GM19452 (cell line): ENCODE data around the gene UBL4B.

ENCODE experiments used
- ATAC-seq: cut with Tn5 transposase; IDR thresholded peaks from one replicate; pipeline ENCODE4 v1.9.1; 2021; ENCODE audit not compliant: unreplicated experiment

UBL4B gene

DNA sequence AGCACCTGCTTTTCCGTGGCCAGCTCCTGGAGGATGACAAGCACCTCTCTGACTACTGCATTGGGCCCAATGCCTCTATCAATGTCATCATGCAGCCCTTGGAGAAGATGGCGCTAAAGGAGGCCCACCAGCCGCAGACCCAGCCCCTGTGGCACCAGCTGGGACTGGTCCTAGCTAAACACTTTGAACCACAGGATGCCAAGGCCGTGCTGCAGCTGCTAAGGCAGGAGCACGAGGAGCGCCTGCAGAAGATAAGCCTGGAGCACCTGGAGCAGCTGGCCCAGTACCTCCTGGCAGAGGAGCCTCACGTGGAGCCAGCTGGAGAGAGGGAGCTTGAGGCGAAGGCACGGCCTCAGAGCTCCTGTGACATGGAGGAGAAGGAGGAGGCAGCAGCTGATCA, 413 bp downstream of the UBL4B start:
- no peak for ATAC-seq

DNA sequence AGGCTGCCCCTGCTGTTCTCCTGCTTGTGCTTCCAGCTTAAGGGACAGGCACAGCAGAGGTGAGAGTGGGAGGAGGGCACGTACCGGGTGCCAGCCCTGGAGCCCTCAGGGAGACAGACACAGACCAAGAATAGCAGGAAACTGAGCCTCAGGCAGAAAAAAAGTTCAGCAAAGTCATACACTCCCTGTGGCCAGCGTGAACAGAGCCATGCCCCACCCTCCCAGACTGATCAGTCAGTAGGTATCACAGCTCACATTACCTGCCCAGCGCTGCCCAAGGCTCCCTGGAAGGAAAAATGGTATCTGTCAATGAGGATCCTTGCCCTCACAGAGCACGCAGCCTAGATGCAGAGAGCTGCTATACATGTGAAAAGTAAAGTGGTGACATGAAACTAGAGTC, 1.3 kb downstream of the UBL4B start:
- no peak for ATAC-seq

- ATAC-seq = no peak
These were observed 1.9 kb downstream of the UBL4B start for GRCh38 chr1:110114173-110114572.

DNA sequence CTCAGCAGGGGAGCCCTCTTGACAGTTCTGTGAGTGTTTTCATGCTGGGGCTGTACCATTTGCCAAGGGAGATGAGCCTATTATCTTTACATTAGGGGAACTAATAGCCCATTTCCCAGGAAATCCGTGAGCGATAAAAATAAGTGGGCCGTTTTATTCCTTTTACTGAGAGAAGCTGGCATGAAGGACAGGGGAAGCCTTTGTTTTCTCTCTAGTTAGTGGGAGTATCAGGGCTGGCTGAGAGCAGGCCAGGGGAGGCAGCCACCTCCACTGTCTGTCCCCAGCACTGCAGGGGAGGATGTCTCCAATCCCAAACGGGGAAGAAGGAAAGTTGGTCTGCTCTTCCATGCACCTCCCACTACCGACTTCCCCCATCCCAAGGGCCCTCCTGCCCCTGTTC, 2.5 kb downstream of the UBL4B start:
- ATAC-seq = no peak

DNA sequence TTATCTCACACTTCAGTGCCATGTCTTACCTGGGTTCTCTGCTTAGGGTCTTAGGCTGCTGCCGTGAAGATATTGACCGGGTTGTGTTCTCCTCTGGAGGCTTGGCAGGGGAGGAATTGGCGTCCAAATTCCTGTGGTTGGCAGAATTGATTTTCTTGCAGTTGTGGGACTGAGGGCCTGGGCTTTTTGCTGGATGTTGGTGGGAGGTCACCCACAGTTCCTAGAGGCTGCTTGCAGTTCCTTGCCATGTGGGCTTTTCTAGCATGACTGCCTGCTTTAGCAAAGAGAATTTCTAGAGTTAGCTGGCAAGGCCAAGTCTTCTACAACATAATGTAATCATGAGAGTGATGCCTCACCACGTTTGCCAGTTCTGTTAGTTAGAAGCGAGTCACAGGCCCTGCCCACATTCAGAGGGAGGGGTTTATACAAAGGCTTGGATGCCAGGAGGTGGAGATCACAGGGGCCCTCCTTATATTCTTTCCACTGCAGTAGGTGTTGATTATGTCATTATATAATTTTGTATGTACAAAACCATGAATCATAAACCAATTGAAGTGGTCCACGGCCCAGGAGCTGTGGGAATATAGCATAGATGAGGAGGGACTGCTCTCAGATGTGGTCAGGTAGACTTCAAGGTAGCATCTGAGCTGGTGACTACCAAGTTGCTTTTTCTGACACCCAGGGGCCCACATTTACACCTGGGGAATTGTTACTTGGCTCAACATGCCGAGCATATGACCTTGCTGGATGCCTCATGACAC, 6.6 kb downstream of the UBL4B start:
- ATAC-seq = no peak

GRCh38 chr1:110119843-110120242, 7.6 kb downstream of the UBL4B start:
- ATAC-seq = no peak

DNA sequence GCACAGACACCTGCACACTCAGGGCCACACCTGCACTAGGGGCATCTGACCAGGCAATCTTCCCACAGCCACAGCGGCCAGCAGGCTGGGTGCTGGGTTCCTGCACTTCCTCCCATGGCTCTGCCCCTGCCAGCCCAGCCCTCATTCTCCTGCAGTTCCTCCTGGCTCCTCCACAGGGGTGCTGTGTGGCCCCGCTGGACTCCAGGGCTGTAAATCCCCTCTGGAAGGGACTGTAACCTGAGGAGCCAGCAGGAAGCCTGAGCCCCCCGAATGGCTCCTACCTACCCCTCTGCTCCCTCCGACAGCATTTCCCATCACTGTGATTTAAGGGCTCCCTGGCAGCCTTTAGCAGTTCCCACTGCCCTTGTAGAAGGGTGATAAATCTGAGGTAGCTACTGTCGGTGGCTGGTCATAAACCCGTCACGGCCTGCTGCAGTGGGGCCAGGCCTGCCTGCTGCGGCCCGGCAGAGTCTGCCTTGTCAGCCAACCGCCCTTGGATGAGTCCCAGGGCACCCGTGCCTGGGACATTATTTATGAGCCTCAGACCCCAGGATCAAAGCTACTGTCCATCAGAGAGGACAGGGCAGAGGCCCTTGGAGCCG, 8.8 kb downstream of the UBL4B start:
- ATAC-seq = no peak

GRCh38 chr1:110123224-110123623, 11.0 kb downstream of the UBL4B start:
- ATAC-seq = no peak

- ATAC-seq = no peak
These were observed 13.6 kb downstream of the UBL4B start for GRCh38 chr1:110125810-110126209.

- no peak for ATAC-seq
These were observed 17.9 kb downstream of the UBL4B start for GRCh38 chr1:110130113-110130591.

DNA sequence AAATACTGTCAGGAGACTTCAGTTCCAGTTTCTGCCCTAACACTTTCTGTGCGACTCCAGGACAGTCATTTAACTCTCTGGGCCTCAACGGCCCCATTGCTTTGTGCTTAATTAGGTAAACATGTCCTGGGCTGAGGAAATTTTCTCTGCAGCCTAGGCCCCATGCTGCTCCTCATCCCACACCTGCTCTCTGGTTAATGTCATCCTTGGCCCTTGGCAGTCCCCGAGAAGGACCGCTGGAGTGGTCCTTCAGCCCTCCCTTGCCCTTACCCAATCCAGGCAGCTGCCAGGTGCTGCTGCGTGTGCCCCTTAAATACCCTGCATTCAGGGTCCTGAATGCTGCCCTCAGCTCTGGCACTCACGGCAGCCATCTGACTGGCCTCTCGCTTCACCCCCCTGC, 18.7 kb downstream of the UBL4B start:
- ATAC-seq = no peak

GRCh38 chr1:110132682-110133081, 20.4 kb downstream of the UBL4B start:
- ATAC-seq = no peak

- ATAC-seq = no peak
These were observed 21.2 kb downstream of the UBL4B start for GRCh38 chr1:110133436-110133835.

GRCh38 chr1:110134050-110134595, 21.9 kb downstream of the UBL4B start:
- ATAC-seq = no peak

DNA sequence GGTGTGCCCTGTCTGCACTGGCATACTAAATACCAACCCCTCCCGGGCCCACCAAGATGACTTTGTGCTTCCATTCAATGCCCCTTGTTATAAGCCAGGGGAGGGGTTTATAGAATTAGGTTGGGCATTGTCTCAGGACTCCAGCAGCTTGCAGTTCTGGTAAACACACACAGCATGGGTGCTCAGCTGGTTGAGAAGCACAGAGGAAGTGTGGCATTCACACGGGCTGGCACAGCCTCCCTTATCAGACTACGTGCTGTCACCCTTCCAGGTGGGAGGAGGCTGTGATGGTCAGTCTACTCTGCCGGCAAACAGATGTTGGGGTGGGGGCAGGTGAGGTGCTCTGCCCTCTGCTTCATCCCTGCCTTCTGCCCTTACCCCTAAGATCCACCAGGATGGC, 23.0 kb downstream of the UBL4B start:
- ATAC-seq = no peak

DNA sequence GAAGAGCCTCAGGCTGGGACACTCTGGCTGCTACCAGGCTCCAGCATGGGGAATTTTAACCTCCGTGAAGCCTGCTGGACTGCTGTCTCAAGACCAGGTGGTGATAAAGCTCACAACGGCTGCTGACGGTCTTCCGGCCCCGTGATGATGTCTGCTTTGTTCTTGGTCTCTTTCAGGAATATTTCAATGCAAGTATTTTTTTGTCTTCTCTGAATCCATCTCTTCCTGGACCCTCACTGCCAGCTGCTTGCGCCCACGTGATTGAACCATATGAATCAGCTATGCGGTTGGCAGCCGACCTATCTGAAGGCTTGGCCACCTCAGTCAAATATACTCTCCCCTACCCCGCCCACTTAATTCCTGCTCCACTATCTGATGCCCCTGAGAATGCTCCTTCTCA, 23.4 kb downstream of the UBL4B start:
- ATAC-seq = no peak

GRCh38 chr1:110136911-110137310, 24.7 kb downstream of the UBL4B start:
- ATAC-seq = no peak

GRCh38 chr1:110138956-110139355, 26.7 kb downstream of the UBL4B start:
- ATAC-seq = no peak

DNA sequence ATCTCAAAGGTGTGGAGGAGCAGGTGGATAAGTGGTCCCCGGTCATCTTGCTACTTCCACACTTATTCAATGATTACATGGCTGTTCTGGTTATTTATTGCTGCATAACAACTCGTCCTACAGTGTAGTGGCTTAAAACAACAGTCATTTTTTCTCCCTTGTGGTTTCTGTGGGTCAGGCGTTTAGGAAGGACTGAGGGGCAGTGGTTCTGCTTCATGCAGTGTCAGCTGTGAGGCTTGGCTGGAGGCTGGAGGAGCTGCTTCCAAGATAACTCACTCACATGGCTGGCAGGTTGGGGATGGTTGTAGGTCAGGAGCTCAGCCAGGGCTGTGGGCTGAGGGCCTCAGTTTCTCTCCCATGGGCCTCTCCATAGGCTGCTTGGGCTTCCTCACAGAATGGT, 32.1 kb downstream of the UBL4B start:
- no peak for ATAC-seq

GRCh38 chr1:110148961-110149360, 36.7 kb downstream of the UBL4B start:
- ATAC-seq = no peak

- no peak for ATAC-seq
These were observed 38.3 kb downstream of the UBL4B start, which contains the start of gene SLC6A17 for GRCh38 chr1:110150330-110151174. Gene SLC6A17 (plus strand): TSS chr1:110150494. CDS start chr1:110166930, 16,436 bp downstream.
